Endothelial cell (in vitro differentiated cells): ENCODE results near the gene ARHGEF39. TPM values are rescaled to one million over a fixed set of nuclear protein-coding genes. Genes with fewer than 3 reads are reported as not detected.

Experiments used
- DNase-seq: peaks from one replicate; pipeline ENCODE4 v3.0.0; 2021; ENCODE audit warnings: low spot score
- H3K27ac Mint-ChIP-seq: one replicate; pipeline ENCODE4 v1.8.0; 2021; ENCODE audit warnings: mixed read lengths, inconsistent platforms; ENCODE audit not compliant: unreplicated experiment
- H3K27me3 Mint-ChIP-seq: one replicate; pipeline ENCODE4 v1.8.0; 2021; ENCODE audit warnings: mild to moderate bottlenecking, moderate library complexity, mixed read lengths, inconsistent platforms; ENCODE audit not compliant: unreplicated experiment
- H3K36me3 Mint-ChIP-seq: one replicate; pipeline ENCODE4 v1.8.0; 2021; ENCODE audit warnings: mild to moderate bottlenecking, low read depth, mixed read lengths, inconsistent platforms; ENCODE audit not compliant: unreplicated experiment
- H3K4me1 Mint-ChIP-seq: one replicate; pipeline ENCODE4 v1.8.0; 2021; ENCODE audit warnings: mild to moderate bottlenecking, mixed read lengths, inconsistent platforms; ENCODE audit not compliant: unreplicated experiment
- H3K4me3 Mint-ChIP-seq: one replicate; pipeline ENCODE4 v1.8.0; 2021; ENCODE audit warnings: mild to moderate bottlenecking, mixed read lengths, inconsistent platforms; ENCODE audit not compliant: unreplicated experiment
- H3K9me3 Mint-ChIP-seq: one replicate; pipeline ENCODE4 v1.8.0; 2021; ENCODE audit warnings: mixed read lengths, inconsistent platforms; ENCODE audit not compliant: unreplicated experiment
- total RNA-seq: library from RNA; stranded (reverse); fragmentation: NEBNext Ultra II Directional; extraction: Animal tissue kit (Norgen Biotek cat#: 25700); gene quantifications from one replicate; pipeline ENCODE4 v1.2.1, GENCODE V29; 2021; ENCODE audit not compliant: unreplicated experiment
- TF ChIP-seq, protein P1 (sequence below): fragments of 200-600 bp; sonication (generic); IDR thresholded peaks from one replicate; pipeline ENCODE4 v1.5.0; 2021; ENCODE audit warnings: antibody characterized with exemption; ENCODE audit not compliant: unreplicated experiment

The ARHGEF39 gene
- total RNA-seq, 1 donor from 2014 or later: 1.4 TPM

DNA sequence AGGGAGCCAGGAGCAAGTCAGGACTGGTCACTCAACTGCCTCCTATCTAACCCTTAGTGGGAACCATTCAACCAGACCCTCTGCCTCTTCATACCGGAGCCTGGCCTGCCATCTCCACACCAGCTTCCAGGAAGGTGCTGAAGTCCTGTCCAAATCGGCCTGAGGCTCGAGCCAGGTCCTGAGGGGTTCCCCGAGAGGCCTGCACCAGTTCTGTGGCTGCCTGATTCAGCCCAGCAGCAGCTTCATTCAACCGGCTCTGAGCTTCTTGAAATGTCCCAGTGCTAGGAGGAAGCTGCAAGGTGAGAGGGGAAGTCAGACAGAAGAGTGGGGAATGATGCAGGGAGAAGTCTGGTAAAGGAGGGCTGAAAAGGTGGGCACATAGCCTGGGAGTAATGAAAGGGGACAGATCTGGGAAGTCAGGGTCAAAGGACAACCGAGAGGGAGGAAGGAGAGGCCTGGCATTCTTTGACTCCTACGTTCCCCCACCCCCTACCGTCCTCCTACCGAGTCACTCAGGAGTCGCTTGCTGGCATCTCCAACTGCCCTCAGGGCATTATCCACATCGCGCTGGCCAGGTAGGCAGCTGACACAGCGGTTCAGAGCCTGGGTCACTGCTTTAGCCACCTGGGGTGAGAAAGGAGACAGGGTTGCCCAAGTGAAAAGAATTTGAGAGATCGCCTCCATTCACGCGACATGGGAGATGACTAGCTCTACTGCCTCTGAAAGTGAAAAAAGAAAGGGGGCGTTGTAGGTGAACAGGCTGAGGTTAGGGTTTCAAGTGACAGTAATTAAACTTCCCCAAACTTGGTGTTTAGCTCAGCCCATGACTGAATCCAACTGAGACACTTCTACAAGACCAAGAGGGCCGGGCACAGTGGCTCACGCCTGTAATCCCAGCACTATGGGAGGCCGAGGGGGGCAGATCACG, 46.8 kb upstream of the ARHGEF39 start:
- H3K36me3 Mint-ChIP-seq: peaks cover 85% of the 10 kb centered on the region
- DNase-seq: no peak
- H3K9me3 Mint-ChIP-seq: no peaks in the 10 kb centered on the region
- H3K4me1 Mint-ChIP-seq: no peaks in the 10 kb centered on the region
- peaks cover 3% of the 10 kb centered on the region for H3K27me3 Mint-ChIP-seq
- TF ChIP-seq, protein P1, sequence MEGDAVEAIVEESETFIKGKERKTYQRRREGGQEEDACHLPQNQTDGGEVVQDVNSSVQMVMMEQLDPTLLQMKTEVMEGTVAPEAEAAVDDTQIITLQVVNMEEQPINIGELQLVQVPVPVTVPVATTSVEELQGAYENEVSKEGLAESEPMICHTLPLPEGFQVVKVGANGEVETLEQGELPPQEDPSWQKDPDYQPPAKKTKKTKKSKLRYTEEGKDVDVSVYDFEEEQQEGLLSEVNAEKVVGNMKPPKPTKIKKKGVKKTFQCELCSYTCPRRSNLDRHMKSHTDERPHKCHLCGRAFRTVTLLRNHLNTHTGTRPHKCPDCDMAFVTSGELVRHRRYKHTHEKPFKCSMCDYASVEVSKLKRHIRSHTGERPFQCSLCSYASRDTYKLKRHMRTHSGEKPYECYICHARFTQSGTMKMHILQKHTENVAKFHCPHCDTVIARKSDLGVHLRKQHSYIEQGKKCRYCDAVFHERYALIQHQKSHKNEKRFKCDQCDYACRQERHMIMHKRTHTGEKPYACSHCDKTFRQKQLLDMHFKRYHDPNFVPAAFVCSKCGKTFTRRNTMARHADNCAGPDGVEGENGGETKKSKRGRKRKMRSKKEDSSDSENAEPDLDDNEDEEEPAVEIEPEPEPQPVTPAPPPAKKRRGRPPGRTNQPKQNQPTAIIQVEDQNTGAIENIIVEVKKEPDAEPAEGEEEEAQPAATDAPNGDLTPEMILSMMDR: no peak
- H3K27ac Mint-ChIP-seq: no peak overlapping the region
- H3K4me3 Mint-ChIP-seq: peak overlapping the region; percentile 12

DNA sequence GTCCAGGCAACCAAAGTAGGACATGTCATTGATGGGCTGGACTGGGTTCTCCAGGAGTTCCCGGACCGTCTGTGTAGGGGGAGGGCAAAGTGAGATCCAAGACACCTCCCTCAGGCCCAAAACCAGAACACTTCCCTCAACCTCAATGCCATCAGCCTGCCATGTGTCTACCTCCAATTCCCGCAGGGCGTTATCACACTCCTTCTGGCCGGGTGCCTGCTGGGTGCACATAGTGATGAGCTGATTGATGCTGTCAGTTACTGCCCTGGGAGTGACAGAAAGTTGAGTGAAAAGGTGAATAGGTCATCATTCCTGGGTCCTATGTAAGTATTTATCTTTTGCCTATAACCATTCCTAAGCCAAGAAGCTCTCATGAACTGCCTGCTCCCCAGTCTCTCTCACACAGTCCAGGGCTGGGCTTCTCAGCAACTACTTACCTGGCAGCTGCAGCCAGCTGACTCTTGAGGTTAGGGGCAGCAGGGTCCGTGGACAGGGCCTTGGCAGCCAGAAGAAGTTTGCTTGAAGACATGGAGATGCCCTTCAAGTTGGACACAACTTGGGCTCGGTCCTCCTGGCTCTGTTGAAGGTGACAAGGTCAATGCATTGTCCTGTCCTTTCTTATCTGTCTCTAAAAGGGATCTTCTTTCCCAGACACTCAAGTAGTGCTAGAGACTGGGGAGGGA, 46.0 kb upstream of the ARHGEF39 start:
- peaks cover 85% of the 10 kb centered on the region for H3K36me3 Mint-ChIP-seq
- no peak for DNase-seq
- TF ChIP-seq, protein P1: no peak

DNA sequence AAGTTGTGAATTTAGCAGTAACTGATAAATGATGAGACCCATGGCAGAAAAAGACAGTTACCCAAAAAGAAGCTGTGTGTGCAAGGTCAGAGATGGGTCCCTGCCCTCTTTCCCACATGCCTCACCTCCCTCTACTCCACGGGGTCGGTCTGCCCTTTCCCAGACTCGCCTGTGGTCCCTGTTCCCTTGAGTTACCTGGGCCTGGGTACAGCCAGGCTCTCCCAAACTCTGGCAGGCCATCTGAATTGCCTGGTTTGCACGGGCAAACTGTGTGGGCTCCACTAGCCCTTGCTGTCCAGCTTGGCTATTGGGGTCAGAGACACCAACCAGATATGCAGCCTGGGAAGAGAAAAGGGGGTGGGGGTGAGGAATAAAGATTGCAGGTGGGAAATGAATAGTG, 43.2 kb upstream of the ARHGEF39 start:
- Mint-ChIP-seq H3K4me1 (no peaks in the 10 kb centered on the region), H3K27me3 (peaks cover 5% of the 10 kb centered on the region), H3K27ac (no peak overlapping the region), H3K36me3 (peaks cover 78% of the 10 kb centered on the region), H3K9me3 (no peaks in the 10 kb centered on the region), H3K4me3 (no peak overlapping the region)
- TF ChIP-seq, protein P1: no peak
- DNase-seq: no peak

More for the DNA sequence above, 46.0 kb upstream of the ARHGEF39 start:
- Mint-ChIP-seq H3K27ac (no peak overlapping the region), H3K4me1 (no peaks in the 10 kb centered on the region), H3K4me3 (peak overlapping the region; percentile 47), H3K9me3 (no peaks in the 10 kb centered on the region), H3K27me3 (peaks cover 3% of the 10 kb centered on the region)

DNA sequence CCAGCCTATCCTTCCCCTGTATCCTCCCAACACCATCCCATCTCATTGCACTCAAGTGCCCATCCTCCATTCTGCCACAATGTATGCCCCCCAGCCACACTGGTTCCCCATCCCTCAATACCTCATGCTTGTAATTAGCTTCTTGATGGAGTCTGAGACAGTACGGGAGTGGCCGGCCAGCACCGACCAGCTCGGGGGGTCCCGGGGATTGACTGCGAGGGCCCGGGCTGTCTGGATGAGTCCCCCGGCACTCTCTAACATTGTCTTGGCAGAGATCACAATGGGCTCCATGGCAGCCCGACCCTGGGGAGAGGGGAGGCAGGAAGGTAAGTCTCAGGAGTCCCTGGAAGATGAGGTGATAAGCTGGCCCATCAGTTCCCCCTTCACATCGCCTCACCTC, 42.0 kb upstream of the ARHGEF39 start:
- H3K4me3 Mint-ChIP-seq: peak overlapping the region; percentile 59
- no peak for DNase-seq
- no peaks in the 10 kb centered on the region for H3K9me3 Mint-ChIP-seq
- H3K36me3 Mint-ChIP-seq: peaks cover 78% of the 10 kb centered on the region
- peaks cover 8% of the 10 kb centered on the region for H3K27me3 Mint-ChIP-seq
- no peak overlapping the region for H3K27ac Mint-ChIP-seq
- H3K4me1 Mint-ChIP-seq: no peaks in the 10 kb centered on the region
- TF ChIP-seq, protein P1: no peak
